Spleen (tissue), 7 donors: ENCODE measurements around the gene DHX57.

ENCODE experiments used
- CTCF ChIP-seq, 11 experiments: fragments of 200-600 bp in 7 of 11; fragments of 450-650 bp in 4 of 11; sonication (generic) in 4 of 11; IDR thresholded peaks in 8 of 11; conservative IDR thresholded peaks in 3 of 11; 1 replicate in 7 of 11; 2 replicates in 4 of 11; pipeline versions ENCODE4 v1.4.0 to v1.8.0; 2016 to 2021; ENCODE audit warnings: antibody characterized with exemption in 11 of 11, inconsistent platforms in 4 of 11, mild to moderate bottlenecking in 1 of 11
- POLR2A ChIP-seq, 3 donors: fragments of 450-650 bp; IDR thresholded peaks; one replicate each; pipeline ENCODE4 v1.5.1; 2017; ENCODE audit warnings: antibody characterized with exemption in 3 of 3, mild to moderate bottlenecking in 1 of 3
- donor health status: DM: no; HTN: no; CAD: no; lungs with moderate emphysema.
- donor health status: DM: no; HTN: no; CAD: no.
- donor health status: DM: no; HTN: no; CAD: no.

GRCh38 chr2:38792751-38793150, 83.0 kb downstream of the DHX57 start:
- TF ChIP-seq CTCF (IDR thresholded peaks at IDR 0.05 in 8 of 11, conservative IDR thresholded peaks at IDR 0.05 in 3 of 11), result no peak
- TF ChIP-seq POLR2A (IDR thresholded peaks at IDR 0.05), result no peak
